Measurements from ENCODE around the gene PRKAG2. TPM values are rescaled to one million over a fixed set of nuclear protein-coding genes. Genes with fewer than 3 reads are reported as not detected.

The PRKAG2 gene
- total and polyA plus RNA-seq, 2 experiments from 2014 or later = 17.0 to 19.5 TPM

- no peaks in the 10 kb centered on the region for H3K9me2 ChIP-seq (ENCODE audit: insufficient read depth)
- no peak overlapping the region for H3K27ac ChIP-seq
- in situ Hi-C loops (cut with MboI) = no loop called here
- WGBS, 2 experiments (ENCODE audit: low coverage in 1 of 2, low lambda C conversion rate in 2 of 2, missing lambda C conversion rate in 2 of 2) = 24 to 27% methylated on average over 5 of the region's 5 CpGs
- no peaks in the 10 kb centered on the region for H4K20me1 ChIP-seq (ENCODE audit: insufficient read depth)
- H2AFZ ChIP-seq = no peak overlapping the region
- peaks cover 74% of the 10 kb centered on the region for H3K27me3 ChIP-seq (replicated peaks; ENCODE audit: insufficient read depth)
- no peak overlapping the region for H3K9ac ChIP-seq
- no peak overlapping the region for H3K4me2 ChIP-seq (ENCODE audit: unreplicated experiment)
- no peaks in the 10 kb centered on the region for H3K9me3 ChIP-seq (ENCODE audit: low read depth)
- no peaks in the 10 kb centered on the region for H3K79me2 ChIP-seq (ENCODE audit: insufficient read depth)
- H3K4me1 ChIP-seq (ENCODE audit: insufficient read depth) = no peaks in the 10 kb centered on the region
- DNase-seq = no peak
- no peak for TF ChIP-seq EZH2phosphoT487 (IDR thresholded peaks at IDR 0.05; ENCODE audit: insufficient read depth, low read depth)
- TF ChIP-seq EZH2 (IDR thresholded peaks at IDR 0.05; ENCODE audit: insufficient read depth, poor library complexity, severe bottlenecking) = no peak
- no peaks in the 10 kb centered on the region for H3K36me3 ChIP-seq (ENCODE audit: low read depth)
- no peak overlapping the region for H3K4me3 ChIP-seq
- H3F3A ChIP-seq (ENCODE audit: insufficient read depth) = no peaks in the 10 kb centered on the region
Observed at GRCh38 chr7:151905766-151906165, 28.9 kb upstream of the PRKAG2 start.

GRCh38 chr7:151905353-151905752 is 28.4 kb upstream of the PRKAG2 start:
- no peak overlapping the region for H2AFZ ChIP-seq
- H3K4me2 ChIP-seq (ENCODE audit: unreplicated experiment) = no peak overlapping the region
- DNase-seq = no peak
- TF ChIP-seq EZH2phosphoT487 (IDR thresholded peaks at IDR 0.05; ENCODE audit: insufficient read depth, low read depth) (no peak), EZH2 (IDR thresholded peaks at IDR 0.05; ENCODE audit: insufficient read depth, poor library complexity, severe bottlenecking) (no peak)
- H3K79me2 ChIP-seq (ENCODE audit: insufficient read depth) = no peaks in the 10 kb centered on the region
- H3K9me2 ChIP-seq (ENCODE audit: insufficient read depth) = no peaks in the 10 kb centered on the region
- H3K4me1 ChIP-seq (ENCODE audit: insufficient read depth) = no peaks in the 10 kb centered on the region
- no peaks in the 10 kb centered on the region for H3K9me3 ChIP-seq (ENCODE audit: low read depth)
- H3K27me3 ChIP-seq (replicated peaks; ENCODE audit: insufficient read depth) = peaks cover 76% of the 10 kb centered on the region
- no peaks in the 10 kb centered on the region for H4K20me1 ChIP-seq (ENCODE audit: insufficient read depth)
- no peak overlapping the region for H3K9ac ChIP-seq
- in situ Hi-C loops (cut with MboI) = no loop called here
- H3F3A ChIP-seq (ENCODE audit: insufficient read depth) = no peaks in the 10 kb centered on the region
- H3K4me3 ChIP-seq = no peak overlapping the region
- WGBS, 2 experiments (ENCODE audit: low coverage in 1 of 2, low lambda C conversion rate in 2 of 2, missing lambda C conversion rate in 2 of 2) = 26 to 29% methylated on average over 9 of the region's 9 CpGs
- no peak overlapping the region for H3K27ac ChIP-seq
- no peaks in the 10 kb centered on the region for H3K36me3 ChIP-seq (ENCODE audit: low read depth)

- Histone ChIP-seq H3F3A (ENCODE audit: insufficient read depth) (no peaks in the 10 kb centered on the region), H3K36me3 (ENCODE audit: low read depth) (no peaks in the 10 kb centered on the region), H3K27ac (no peak overlapping the region), H3K4me3 (no peak overlapping the region), H3K9me2 (ENCODE audit: insufficient read depth) (no peaks in the 10 kb centered on the region), H3K9ac (no peak overlapping the region), H3K9me3 (ENCODE audit: low read depth) (no peaks in the 10 kb centered on the region), H3K4me1 (ENCODE audit: insufficient read depth) (no peaks in the 10 kb centered on the region), H3K4me2 (ENCODE audit: unreplicated experiment) (no peak overlapping the region), H4K20me1 (ENCODE audit: insufficient read depth) (no peaks in the 10 kb centered on the region), H2AFZ (no peak overlapping the region), H3K27me3 (replicated peaks; ENCODE audit: insufficient read depth) (peaks cover 78% of the 10 kb centered on the region), H3K79me2 (ENCODE audit: insufficient read depth) (no peaks in the 10 kb centered on the region)
- in situ Hi-C loops (cut with MboI) = no loop called here
- WGBS, 2 experiments (ENCODE audit: low coverage in 1 of 2, low lambda C conversion rate in 2 of 2, missing lambda C conversion rate in 2 of 2) = 58 to 69% methylated on average over 7 of the region's 7 CpGs
- TF ChIP-seq EZH2 (IDR thresholded peaks at IDR 0.05; ENCODE audit: insufficient read depth, poor library complexity, severe bottlenecking) (no peak), EZH2phosphoT487 (IDR thresholded peaks at IDR 0.05; ENCODE audit: insufficient read depth, low read depth) (no peak)
- no peak for DNase-seq
Observed at GRCh38 chr7:151904270-151904669, 27.4 kb upstream of the PRKAG2 start.

GRCh38 chr7:151903249-151904032 is 26.5 kb upstream of the PRKAG2 start:
- Histone ChIP-seq H3K4me2 (ENCODE audit: unreplicated experiment) (no peak overlapping the region), H3K4me3 (no peak overlapping the region), H3K36me3 (ENCODE audit: low read depth) (no peaks in the 10 kb centered on the region), H3K9me3 (ENCODE audit: low read depth) (no peaks in the 10 kb centered on the region), H3K9me2 (ENCODE audit: insufficient read depth) (no peaks in the 10 kb centered on the region), H3K79me2 (ENCODE audit: insufficient read depth) (no peaks in the 10 kb centered on the region), H3K9ac (no peak overlapping the region), H3K27me3 (replicated peaks; ENCODE audit: insufficient read depth) (peaks cover 76% of the 10 kb centered on the region), H2AFZ (no peak overlapping the region), H3K4me1 (ENCODE audit: insufficient read depth) (no peaks in the 10 kb centered on the region), H4K20me1 (ENCODE audit: insufficient read depth) (no peaks in the 10 kb centered on the region), H3F3A (ENCODE audit: insufficient read depth) (no peaks in the 10 kb centered on the region), H3K27ac (no peak overlapping the region)
- no peak for DNase-seq
- WGBS, 2 experiments (ENCODE audit: low coverage in 1 of 2, low lambda C conversion rate in 2 of 2, missing lambda C conversion rate in 2 of 2) = 63 to 64% methylated on average over 9 of the region's 9 CpGs
- in situ Hi-C loops (cut with MboI) = no loop called here
- TF ChIP-seq EZH2 (IDR thresholded peaks at IDR 0.05; ENCODE audit: insufficient read depth, poor library complexity, severe bottlenecking) (no peak), EZH2phosphoT487 (IDR thresholded peaks at IDR 0.05; ENCODE audit: insufficient read depth, low read depth) (no peak)
